IPS-18a (cell line): ENCODE results near the gene ELL3.
A peak's percentile ranks its signal among the peaks of the same experiment; 100 is the strongest.
"Not testable (repeated sequence)": the region's sequence is repeated elsewhere in the genome, so short reads cannot be mapped to it uniquely, and the experiment has no call there.

Experiments used
- H3K27ac ChIP-seq: one replicate; pipeline ENCODE4 v1.5.1; 2013; ENCODE audit warnings: low read length
- H3K27me3 ChIP-seq: one replicate; pipeline ENCODE4 v1.6.1; 2013; ENCODE audit warnings: mild to moderate bottlenecking, low read length; ENCODE audit not compliant: control insufficient read depth, insufficient read depth
- H3K36me3 ChIP-seq: one replicate; pipeline ENCODE4 v1.6.1; 2013; ENCODE audit warnings: low read depth, low read length; ENCODE audit not compliant: control insufficient read depth
- H3K4me1 ChIP-seq: one replicate; pipeline ENCODE4 v1.6.1; 2013; ENCODE audit warnings: low read depth, low read length; ENCODE audit not compliant: control insufficient read depth
- H3K4me3 ChIP-seq: one replicate; pipeline ENCODE4 v1.5.1; 2013; ENCODE audit warnings: low read length
- H3K9ac ChIP-seq: one replicate; pipeline ENCODE4 v1.6.1; 2013; ENCODE audit warnings: mild to moderate bottlenecking, low read length, moderate library complexity
- H3K9me3 ChIP-seq: one replicate; pipeline ENCODE4 v1.6.1; 2013; ENCODE audit warnings: low read depth, low read length; ENCODE audit not compliant: control insufficient read depth

Gene ELL3

GRCh38 chr15:43776718-43777266 lies at the start of gene ELL3:
Gene ELL3, minus strand, starts transcription at chr15:43776966. Its CDS starts 65 bp downstream, at chr15:43776901.
- Histone ChIP-seq H3K36me3 (peaks cover 25% of the 10 kb centered on the region), H3K9me3 (no peaks in the 10 kb centered on the region), H3K4me1 (peaks cover 7% of the 10 kb centered on the region), H3K27me3 (peaks cover 6% of the 10 kb centered on the region), H3K4me3 (peak within 1 kb of the TSS; percentile 86), H3K27ac (no peak within 1 kb of the TSS), H3K9ac (peak within 1 kb of the TSS; percentile 65)

GRCh38 chr15:43826029-43826507 lies 49.3 kb upstream of the ELL3 start:
- no peak overlapping the region for H3K4me3 ChIP-seq
- H3K9ac ChIP-seq = no peak overlapping the region
- no peak overlapping the region for H3K27ac ChIP-seq
- peaks cover 3% of the 10 kb centered on the region for H3K4me1 ChIP-seq
- H3K27me3 ChIP-seq = peaks cover 14% of the 10 kb centered on the region
- no peaks in the 10 kb centered on the region for H3K9me3 ChIP-seq
- H3K36me3 ChIP-seq = no peaks in the 10 kb centered on the region

- peaks cover 14% of the 10 kb centered on the region for H3K27me3 ChIP-seq
- H3K9me3 ChIP-seq, H3K4me3 ChIP-seq, H3K4me1 ChIP-seq, H3K36me3 ChIP-seq, H3K9ac ChIP-seq, H3K27ac ChIP-seq: not testable (repeated sequence)
Measured at GRCh38 chr15:43825305-43825704, 48.5 kb upstream of the ELL3 start.

GRCh38 chr15:43824302-43825246 lies 47.8 kb upstream of the ELL3 start, which contains the start of gene MFAP1:
Gene MFAP1, minus strand, starts transcription at chr15:43824690. Its CDS starts 121 bp downstream, at chr15:43824569.
- H3K9me3 ChIP-seq = no peaks in the 10 kb centered on the region
- no peaks in the 10 kb centered on the region for H3K36me3 ChIP-seq
- peaks cover 3% of the 10 kb centered on the region for H3K4me1 ChIP-seq
- peak within 1 kb of the TSS; percentile 72 for H3K4me3 ChIP-seq
- H3K9ac ChIP-seq = peak within 1 kb of the TSS; percentile 67
- peaks cover 14% of the 10 kb centered on the region for H3K27me3 ChIP-seq
- H3K27ac ChIP-seq = peak within 1 kb of the TSS; percentile 20

- Histone ChIP-seq H3K4me1 (peaks cover 3% of the 10 kb centered on the region), H3K4me3 (no peak overlapping the region), H3K9me3 (no peaks in the 10 kb centered on the region), H3K27ac (no peak overlapping the region), H3K36me3 (peaks cover 12% of the 10 kb centered on the region), H3K27me3 (peaks cover 14% of the 10 kb centered on the region), H3K9ac (no peak overlapping the region)
Measured at GRCh38 chr15:43821505-43821904, 44.7 kb upstream of the ELL3 start.

GRCh38 chr15:43815064-43815463 lies 38.3 kb upstream of the ELL3 start:
- H3K4me3 ChIP-seq, H3K9ac ChIP-seq, H3K4me1 ChIP-seq, H3K9me3 ChIP-seq, H3K27me3 ChIP-seq, H3K27ac ChIP-seq: not testable (repeated sequence)
- peaks cover 60% of the 10 kb centered on the region for H3K36me3 ChIP-seq

- H3K9me3 ChIP-seq = no peaks in the 10 kb centered on the region
- H3K4me3 ChIP-seq = no peak overlapping the region
- no peak overlapping the region for H3K27ac ChIP-seq
- no peaks in the 10 kb centered on the region for H3K4me1 ChIP-seq
- peaks cover 82% of the 10 kb centered on the region for H3K36me3 ChIP-seq
- no peak overlapping the region for H3K9ac ChIP-seq
- no peaks in the 10 kb centered on the region for H3K27me3 ChIP-seq
Measured at GRCh38 chr15:43808960-43809678, 32.4 kb upstream of the ELL3 start.

- Histone ChIP-seq H3K27me3 (no peaks in the 10 kb centered on the region), H3K4me1 (no peaks in the 10 kb centered on the region), H3K4me3 (no peak overlapping the region), H3K27ac (no peak overlapping the region), H3K9ac (no peak overlapping the region), H3K36me3 (peaks cover 80% of the 10 kb centered on the region), H3K9me3 (no peaks in the 10 kb centered on the region)
Measured at GRCh38 chr15:43808435-43808950, 31.7 kb upstream of the ELL3 start.

GRCh38 chr15:43802676-43803075 lies 25.9 kb upstream of the ELL3 start:
- H3K9me3 ChIP-seq, H3K27me3 ChIP-seq, H3K27ac ChIP-seq, H3K4me1 ChIP-seq, H3K4me3 ChIP-seq, H3K9ac ChIP-seq: not testable (repeated sequence)
- peaks cover 47% of the 10 kb centered on the region for H3K36me3 ChIP-seq

GRCh38 chr15:43800286-43801141 lies 23.7 kb upstream of the ELL3 start, which contains the start of gene HYPK:
Gene HYPK, plus strand, starts transcription at chr15:43800599. Its CDS starts 24 bp downstream, at chr15:43800623.
- Histone ChIP-seq H3K4me1 (peaks cover 16% of the 10 kb centered on the region), H3K27ac (no peak within 1 kb of the TSS), H3K9ac (peak within 1 kb of the TSS; percentile 58), H3K9me3 (no peaks in the 10 kb centered on the region), H3K27me3 (no peaks in the 10 kb centered on the region), H3K4me3 (peak within 1 kb of the TSS; percentile 86), H3K36me3 (peaks cover 44% of the 10 kb centered on the region)
